ENCODE measurements around the gene LRMDA. TPM values are rescaled to one million over a fixed set of nuclear protein-coding genes. Genes with fewer than 3 reads are reported as not detected.

The LRMDA gene
- total and polyA plus RNA-seq, 2 of the 13 experiments (the other 11 are each of a cell fraction or from before 2014, with no cell fraction given) = 13.4 to 22.0 TPM

DNA sequence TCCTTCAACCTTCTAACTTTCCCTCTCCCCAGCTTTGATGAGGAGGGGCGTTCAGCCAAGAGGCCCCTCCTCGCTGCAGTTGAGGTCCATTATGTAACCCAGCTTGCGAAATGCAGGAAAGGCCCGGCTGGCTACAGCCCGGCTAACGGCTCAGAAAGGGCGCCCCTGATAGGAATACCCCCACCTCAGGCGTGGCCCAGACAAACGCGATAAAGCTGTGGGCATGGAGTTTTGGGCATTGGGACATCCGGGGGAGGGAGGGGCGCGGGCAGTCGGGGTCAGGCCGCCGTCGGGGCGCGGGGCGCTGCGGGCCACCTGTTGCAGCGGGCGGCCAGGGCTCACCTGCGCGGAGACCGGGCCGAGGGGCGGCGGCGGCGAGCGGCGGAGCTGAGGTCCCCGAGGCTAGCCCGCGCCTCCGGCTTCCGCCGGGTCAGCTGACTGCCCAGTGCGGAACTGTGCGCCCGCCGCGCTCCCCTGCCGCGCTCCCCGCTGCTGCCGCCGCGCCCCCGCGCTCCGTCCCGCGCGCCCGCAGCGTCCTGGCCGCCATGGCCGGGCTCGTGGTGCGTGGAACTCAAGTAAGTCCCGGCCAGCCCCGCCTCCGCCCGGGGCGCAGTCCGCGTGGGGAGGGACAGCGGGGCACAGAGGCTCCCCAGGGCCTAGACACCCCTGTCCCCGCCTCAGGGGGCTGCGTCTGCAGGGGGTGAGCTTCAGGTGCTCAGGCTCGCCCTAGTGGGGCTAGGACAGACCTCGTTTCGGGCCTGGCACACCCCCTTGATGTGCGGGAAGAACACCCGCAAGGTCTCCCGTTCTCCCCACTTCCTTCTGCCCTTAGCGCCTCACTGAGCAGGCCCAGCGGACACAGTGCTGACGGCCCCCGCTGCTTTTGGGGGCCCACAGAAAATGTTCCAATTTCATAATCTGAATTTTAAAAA is at the start of gene LRMDA (continued):
- no peak for TF ChIP-seq GZF1 (CRISPR knock-in tag; IDR thresholded peaks at IDR 0.05)
- peak; percentile 48; the same call in 1 of the 2 replicates for TF ChIP-seq SOX13 (IDR thresholded peaks at IDR 0.05)
- TF ChIP-seq SOX13 (CRISPR knock-in tag; conservative IDR thresholded peaks at IDR 0.05 in 1 of 2, IDR thresholded peaks at IDR 0.05 in 1 of 2) = peak in 1 of 2 experiments; percentile 84; a peak in 2 of 4 replicates
- no peak for TF ChIP-seq ZKSCAN1 (IDR thresholded peaks at IDR 0.05; ENCODE audit: low read length)
- peak; percentile 50; the same call in 1 of the 2 replicates for TF ChIP-seq MYC (CRISPR knock-in tag; IDR thresholded peaks at IDR 0.05; ENCODE audit: borderline replicate concordance)
- TF ChIP-seq, protein P1, sequence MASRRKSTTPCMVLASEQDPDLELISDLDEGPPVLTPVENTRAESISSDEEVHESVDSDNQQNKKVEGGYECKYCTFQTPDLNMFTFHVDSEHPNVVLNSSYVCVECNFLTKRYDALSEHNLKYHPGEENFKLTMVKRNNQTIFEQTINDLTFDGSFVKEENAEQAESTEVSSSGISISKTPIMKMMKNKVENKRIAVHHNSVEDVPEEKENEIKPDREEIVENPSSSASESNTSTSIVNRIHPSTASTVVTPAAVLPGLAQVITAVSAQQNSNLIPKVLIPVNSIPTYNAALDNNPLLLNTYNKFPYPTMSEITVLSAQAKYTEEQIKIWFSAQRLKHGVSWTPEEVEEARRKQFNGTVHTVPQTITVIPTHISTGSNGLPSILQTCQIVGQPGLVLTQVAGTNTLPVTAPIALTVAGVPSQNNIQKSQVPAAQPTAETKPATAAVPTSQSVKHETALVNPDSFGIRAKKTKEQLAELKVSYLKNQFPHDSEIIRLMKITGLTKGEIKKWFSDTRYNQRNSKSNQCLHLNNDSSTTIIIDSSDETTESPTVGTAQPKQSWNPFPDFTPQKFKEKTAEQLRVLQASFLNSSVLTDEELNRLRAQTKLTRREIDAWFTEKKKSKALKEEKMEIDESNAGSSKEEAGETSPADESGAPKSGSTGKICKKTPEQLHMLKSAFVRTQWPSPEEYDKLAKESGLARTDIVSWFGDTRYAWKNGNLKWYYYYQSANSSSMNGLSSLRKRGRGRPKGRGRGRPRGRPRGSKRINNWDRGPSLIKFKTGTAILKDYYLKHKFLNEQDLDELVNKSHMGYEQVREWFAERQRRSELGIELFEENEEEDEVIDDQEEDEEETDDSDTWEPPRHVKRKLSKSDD (CRISPR knock-in tag; IDR thresholded peaks at IDR 0.05; ENCODE audit: low read depth) = no peak
- no peak for TF ChIP-seq PLRG1 (conservative IDR thresholded peaks at IDR 0.05)
- peak; percentile 25 for TF ChIP-seq ZNF607 (CRISPR knock-in tag; IDR thresholded peaks at IDR 0.05; ENCODE audit: borderline replicate concordance)
- TF ChIP-seq, protein P2, sequence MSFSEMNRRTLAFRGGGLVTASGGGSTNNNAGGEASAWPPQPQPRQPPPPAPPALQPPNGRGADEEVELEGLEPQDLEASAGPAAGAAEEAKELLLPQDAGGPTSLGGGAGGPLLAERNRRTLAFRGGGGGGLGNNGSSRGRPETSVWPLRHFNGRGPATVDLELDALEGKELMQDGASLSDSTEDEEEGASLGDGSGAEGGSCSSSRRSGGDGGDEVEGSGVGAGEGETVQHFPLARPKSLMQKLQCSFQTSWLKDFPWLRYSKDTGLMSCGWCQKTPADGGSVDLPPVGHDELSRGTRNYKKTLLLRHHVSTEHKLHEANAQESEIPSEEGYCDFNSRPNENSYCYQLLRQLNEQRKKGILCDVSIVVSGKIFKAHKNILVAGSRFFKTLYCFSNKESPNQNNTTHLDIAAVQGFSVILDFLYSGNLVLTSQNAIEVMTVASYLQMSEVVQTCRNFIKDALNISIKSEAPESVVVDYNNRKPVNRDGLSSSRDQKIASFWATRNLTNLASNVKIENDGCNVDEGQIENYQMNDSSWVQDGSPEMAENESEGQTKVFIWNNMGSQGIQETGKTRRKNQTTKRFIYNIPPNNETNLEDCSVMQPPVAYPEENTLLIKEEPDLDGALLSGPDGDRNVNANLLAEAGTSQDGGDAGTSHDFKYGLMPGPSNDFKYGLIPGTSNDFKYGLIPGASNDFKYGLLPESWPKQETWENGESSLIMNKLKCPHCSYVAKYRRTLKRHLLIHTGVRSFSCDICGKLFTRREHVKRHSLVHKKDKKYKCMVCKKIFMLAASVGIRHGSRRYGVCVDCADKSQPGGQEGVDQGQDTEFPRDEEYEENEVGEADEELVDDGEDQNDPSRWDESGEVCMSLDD (CRISPR knock-in tag; IDR thresholded peaks at IDR 0.05; ENCODE audit: borderline replicate concordance) = peak; percentile 81; the same call in 1 of the 2 replicates
- no peak for TF ChIP-seq SMYD3 (CRISPR knock-in tag; IDR thresholded peaks at IDR 0.05)
- TF ChIP-seq ZNF761 (CRISPR knock-in tag; conservative IDR thresholded peaks at IDR 0.05) = no peak
- TF ChIP-seq, protein P3, sequence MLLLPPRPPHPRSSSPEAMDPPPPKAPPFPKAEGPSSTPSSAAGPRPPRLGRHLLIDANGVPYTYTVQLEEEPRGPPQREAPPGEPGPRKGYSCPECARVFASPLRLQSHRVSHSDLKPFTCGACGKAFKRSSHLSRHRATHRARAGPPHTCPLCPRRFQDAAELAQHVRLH (CRISPR knock-in tag; IDR thresholded peaks at IDR 0.05; ENCODE audit: borderline replicate concordance, low read depth) = no peak; the same call in 1 of the 2 replicates
- no peak for TF ChIP-seq ONECUT2 (CRISPR knock-in tag; IDR thresholded peaks at IDR 0.05)
- 0 out of 2 replicates have a peak, but pooled peaks have one; percentile 5 for TF ChIP-seq ZSCAN21 (CRISPR knock-in tag; IDR thresholded peaks at IDR 0.05; ENCODE audit: borderline replicate concordance)
- peak; percentile 60; the same call in 1 of the 2 replicates for TF ChIP-seq POGZ (CRISPR knock-in tag; IDR thresholded peaks at IDR 0.05)
- no peak for TF ChIP-seq ZNF264 (CRISPR knock-in tag; IDR thresholded peaks at IDR 0.05)
- no peak for TF ChIP-seq ZNF780A (CRISPR knock-in tag; IDR thresholded peaks at IDR 0.05)
- no peak for TF ChIP-seq ZNF549 (CRISPR knock-in tag; IDR thresholded peaks at IDR 0.05)
- TF ChIP-seq HNRNPLL (IDR thresholded peaks at IDR 0.05; ENCODE audit: low read depth, low read length, poor library complexity, severe bottlenecking) = peak; percentile 67
- peak; percentile 20 for TF ChIP-seq PHF5A (CRISPR knock-in tag; IDR thresholded peaks at IDR 0.05; ENCODE audit: low read depth, unreplicated experiment)
- TF ChIP-seq POLR2G (IDR thresholded peaks at IDR 0.05; ENCODE audit: low read depth, low read length) = peak; percentile 62

All from HepG2 (cell line).